Breast epithelium (tissue), 3 donors: Measurements from ENCODE around the gene NCBP3.

Experiments
- CTCF ChIP-seq, 3 donors: fragments of 450-650 bp; IDR thresholded peaks; one replicate each; pipeline ENCODE4 v1.5.1; 2016 to 2017; ENCODE audit warnings: antibody characterized with exemption in 3 of 3, mild to moderate bottlenecking in 3 of 3, moderate library complexity in 3 of 3
- POLR2A ChIP-seq: fragments of 450-650 bp; IDR thresholded peaks from one replicate; pipeline ENCODE4 v1.6.1; 2016; ENCODE audit warnings: antibody characterized with exemption, mild to moderate bottlenecking, moderate library complexity
- POLR2AphosphoS5 ChIP-seq, 3 donors: sonication (generic); formaldehyde crosslinking; IDR thresholded peaks; one replicate each; pipeline ENCODE4 v1.6.1; 2017; ENCODE audit warnings: antibody characterized with exemption in 3 of 3

GRCh38 chr17:3880983-3881382 is 34.9 kb upstream of the NCBP3 start:
- TF ChIP-seq CTCF (IDR thresholded peaks at IDR 0.05) (no peak), POLR2A (no peak), POLR2AphosphoS5 (IDR thresholded peaks at IDR 0.05) (no peak)
